HCT116 (cell line): ENCODE data around the gene COMMD6. TPM values are rescaled to one million over a fixed set of nuclear protein-coding genes. Genes with fewer than 3 reads are reported as not detected.

Source experiments
- ATAC-seq: fragments of 200-7000 bp; cut with Tn5 transposase; 2 replicates; pipeline ENCODE4 v1.9.1; 2020; ENCODE audit warnings: mild to moderate bottlenecking, moderate library complexity
- BruUV-seq: library from RNA; stranded (reverse); fragments of 400-500 nt; replicated peaks from 2 replicates; lab custom pipeline; 2021; lab: Mats Ljungman, UMichigan
- CTCF ChIA-PET: fragments of 300-600 bp; sonication (Branson Sonifier 250); formaldehyde crosslinking; loops from one replicate; lab custom pipeline; 2021; ENCODE audit warnings: antibody characterized with exemption; lab: Charles Lee
- POLR2A ChIA-PET: fragments of 300-600, 350-600 bp; sonication (Branson Sonifier 250); formaldehyde crosslinking; loops from one replicate; lab custom pipeline; 2021; ENCODE audit warnings: antibody characterized with exemption; lab: Charles Lee
- RAD21 ChIA-PET, 2 experiments: fragments of 300-600 bp; sonication (Branson Sonifier 250); formaldehyde crosslinking; loops; one replicate each; lab custom pipeline; 2023; ENCODE audit warnings: low total read pairs in 2 of 2; ENCODE audit not compliant: uncharacterized antibody in 2 of 2, unreplicated experiment in 2 of 2, low non-redundant PET in 1 of 2; lab: Charles Lee
- DNase-seq: peaks from one replicate; pipeline ENCODE4 v3.0.0-alpha.2; 2010; ENCODE audit warnings: low read depth, low spot score
- H2AFZ ChIP-seq: fragments of 200-600 bp; shearing (Covaris generic), sonication (generic); 2 replicates; pipeline ENCODE4 v1.6.1; 2017; ENCODE audit warnings: low read depth, mixed run types, mixed read lengths, antibody characterized with exemption, low read length; ENCODE audit not compliant: poor library complexity, severe bottlenecking
- H3K27ac ChIP-seq: 2 replicates; pipeline ENCODE4 v1.5.1; 2012; ENCODE audit warnings: low read depth, low read length
- H3K27me3 ChIP-seq: fragments of 200-600 bp; sonication (generic); 2 replicates; pipeline ENCODE4 v1.6.1; 2016; ENCODE audit warnings: mixed run types, low read length, mixed read lengths; ENCODE audit not compliant: insufficient read depth
- H3K36me3 ChIP-seq, 2 experiments: fragments of 200-500 bp in 1 of 2; fragments of 200-600 bp in 1 of 2; sonication (Bioruptor generic) in 1 of 2; sonication (generic) in 1 of 2; 2 replicates each; pipeline versions ENCODE4 v1.5.1 to v1.6.1; 2014 to 2016; ENCODE audit warnings: low read length in 2 of 2, inconsistent platforms in 1 of 2, mixed read lengths in 1 of 2, mixed run types in 1 of 2; ENCODE audit not compliant: insufficient read depth in 2 of 2, control insufficient read depth in 1 of 2
- H3K4me1 ChIP-seq, 2 experiments: fragments of 200-600 bp in 1 of 2; sonication (generic) in 1 of 2; 2 replicates each; pipeline versions ENCODE4 v1.5.1 to v1.6.1; 2012 to 2017; ENCODE audit warnings: low read length in 2 of 2, inconsistent platforms in 1 of 2, mild to moderate bottlenecking in 1 of 2, mixed read lengths in 1 of 2, mixed run types in 1 of 2, moderate library complexity in 1 of 2; ENCODE audit not compliant: insufficient read depth in 2 of 2, control insufficient read depth in 1 of 2
- H3K4me2 ChIP-seq: fragments of 200-600 bp; sonication (generic); 2 replicates; pipeline ENCODE4 v1.6.1; 2017; ENCODE audit warnings: mixed run types, low read length, mixed read lengths
- H3K4me3 ChIP-seq, 2 experiments: fragments of 200-600 bp in 1 of 2; sonication (generic) in 1 of 2; replicated peaks in 1 of 2; 2 replicates each; pipeline ENCODE4 v1.5.1; 2011 to 2016; ENCODE audit warnings: low read length in 2 of 2, control low read depth in 1 of 2, low read depth in 1 of 2, mild to moderate bottlenecking in 1 of 2, mixed read lengths in 1 of 2, mixed run types in 1 of 2
- H3K79me2 ChIP-seq: fragments of 200-600 bp; sonication (generic); 2 replicates; pipeline ENCODE4 v1.6.1; 2017; ENCODE audit warnings: mild to moderate bottlenecking, mixed run types, low read length, moderate library complexity, mixed read lengths; ENCODE audit not compliant: insufficient read depth
- H3K9ac ChIP-seq: fragments of 200-600 bp; sonication (generic); 2 replicates; pipeline ENCODE4 v1.6.1; 2016; ENCODE audit warnings: low read length, mixed read lengths
- H3K9me2 ChIP-seq: fragments of 200-600 bp; sonication (generic), shearing (Covaris generic); 2 replicates; pipeline ENCODE4 v1.6.1; 2017; ENCODE audit warnings: mixed run types, mild to moderate bottlenecking, moderate library complexity; ENCODE audit not compliant: insufficient read depth
- H3K9me3 ChIP-seq, 2 experiments: fragments of 200-500 bp in 1 of 2; fragments of 200-600 bp in 1 of 2; sonication (Bioruptor generic) in 1 of 2; sonication (generic) in 1 of 2; 2 replicates each; pipeline ENCODE4 v1.6.1; 2014 to 2017; ENCODE audit warnings: low read length in 2 of 2, mixed read lengths in 2 of 2, inconsistent platforms in 1 of 2, low read depth in 1 of 2, mild to moderate bottlenecking in 1 of 2, mixed run types in 1 of 2, moderate library complexity in 1 of 2; ENCODE audit not compliant: control insufficient read depth in 1 of 2, insufficient read depth in 1 of 2
- H4K20me1 ChIP-seq: fragments of 200-600 bp; sonication (generic), shearing (Covaris generic); 2 replicates; pipeline ENCODE4 v1.6.1; 2017; ENCODE audit warnings: mixed run types, mild to moderate bottlenecking, moderate library complexity; ENCODE audit not compliant: insufficient read depth
- ATF3 ChIP-seq: IDR thresholded peaks from 2 replicates; pipeline ENCODE4 v1.6.1; 2012
- CTCF ChIP-seq, 3 experiments: fragments of 200-600 bp in 1 of 3; sonication (generic) in 1 of 3; IDR thresholded peaks in 2 of 3; conservative IDR thresholded peaks in 1 of 3; 2 replicates each; pipeline ENCODE4 v1.5.1; 2012 to 2017; ENCODE audit warnings: low read depth in 2 of 3, low read length in 2 of 3, antibody characterized with exemption in 1 of 3, borderline replicate concordance in 1 of 3, control low read depth in 1 of 3, mild to moderate bottlenecking in 1 of 3, mixed read lengths in 1 of 3, mixed run types in 1 of 3, moderate library complexity in 1 of 3; ENCODE audit not compliant: insufficient read depth in 1 of 3
- EGR1 ChIP-seq: IDR thresholded peaks from 2 replicates; pipeline ENCODE4 v1.6.1; 2012; ENCODE audit warnings: low read depth
- EZH2 ChIP-seq: fragments of 200-600 bp; sonication (generic); IDR thresholded peaks from 2 replicates; pipeline ENCODE4 v1.6.1; 2017; ENCODE audit warnings: antibody characterized with exemption, mixed run types
- EZH2phosphoT487 ChIP-seq: fragments of 200-600 bp; IDR thresholded peaks from 2 replicates; pipeline ENCODE4 v1.6.1; 2018; ENCODE audit warnings: antibody characterized with exemption, borderline replicate concordance
- FOSL1 ChIP-seq: IDR thresholded peaks from 2 replicates; pipeline ENCODE4 v1.6.1; 2012; ENCODE audit warnings: low read depth
- MAX ChIP-seq: IDR thresholded peaks from 2 replicates; pipeline ENCODE4 v1.6.1; 2012
- POLR2A ChIP-seq: IDR thresholded peaks from 2 replicates; pipeline ENCODE4 v1.7.0; 2011; ENCODE audit warnings: borderline replicate concordance; ENCODE audit not compliant: insufficient read depth, insufficient read length; ENCODE audit errors: extremely low read depth
- POLR2AphosphoS5 ChIP-seq: IDR thresholded peaks from 2 replicates; pipeline ENCODE4 v1.6.1; 2011; ENCODE audit warnings: mild to moderate bottlenecking, low read depth, low read length, moderate library complexity
- REST ChIP-seq: IDR thresholded peaks from 2 replicates; pipeline ENCODE4 v1.6.1; 2012; ENCODE audit warnings: low read depth
- SIN3A ChIP-seq: IDR thresholded peaks from 2 replicates; pipeline ENCODE4 v1.6.1; 2012; ENCODE audit warnings: low read depth
- SRF ChIP-seq: IDR thresholded peaks from 2 replicates; pipeline ENCODE4 v1.6.1; 2012; ENCODE audit warnings: low read depth
- TCF7L2 ChIP-seq: IDR thresholded peaks from 2 replicates; pipeline ENCODE4 v1.7.0; 2011; ENCODE audit warnings: borderline replicate concordance, inconsistent platforms; ENCODE audit not compliant: insufficient read depth, insufficient read length; ENCODE audit errors: extremely low read depth
- YY1 ChIP-seq: IDR thresholded peaks from 2 replicates; pipeline ENCODE4 v1.6.1; 2011; ENCODE audit warnings: low read length, low read depth, moderate library complexity, mild to moderate bottlenecking; ENCODE audit not compliant: insufficient replicate concordance; ENCODE audit errors: extremely low read depth
- ZFX ChIP-seq: fragments of 450-650 bp; IDR thresholded peaks from 2 replicates; pipeline ENCODE4 v1.6.1; 2017
- intact Hi-C: fragments of 100-400 bp; cut with micrococcal nuclease; formaldehyde crosslinking; loops from 2 replicates; pipeline ENCODE4 v1.10.0; 2022
- total RNA-seq: library from RNA; stranded (reverse); gene quantifications from one replicate; pipeline ENCODE4 v1.2.1, GENCODE V29; 2021; ENCODE audit not compliant: unreplicated experiment

The COMMD6 gene
- total RNA-seq, 1 experiment from 2014 or later = 108 TPM

- no peak overlapping the region for H3K27ac ChIP-seq
- DNase-seq = no peak
- no peak overlapping the region for H3K4me3 ChIP-seq
- no peak for TF ChIP-seq MAX
- TF ChIP-seq POLR2AphosphoS5 = no peak
- TF ChIP-seq TCF7L2 = no peak
- no peak for TF ChIP-seq YY1
- no peak for TF ChIP-seq ZFX
- no peak for TF ChIP-seq CTCF (IDR thresholded peaks at IDR 0.05 in 2 of 3, conservative IDR thresholded peaks at IDR 0.05 in 1 of 3; ENCODE audit: borderline replicate concordance in 1 of 3, insufficient read depth in 1 of 3, low read depth in 2 of 3, low read length in 2 of 3)
- no peak for TF ChIP-seq ATF3
- TF ChIP-seq POLR2A = no peak
- TF ChIP-seq EZH2 = no peak
- no peak for TF ChIP-seq REST
- TF ChIP-seq SRF = no peak
- TF ChIP-seq EGR1 = no peak
- TF ChIP-seq EZH2phosphoT487 = no peak
- no peak for TF ChIP-seq SIN3A
- TF ChIP-seq FOSL1 = no peak
- no peaks in the 10 kb centered on the region for H3K4me1 ChIP-seq
- H4K20me1 ChIP-seq = no peaks in the 10 kb centered on the region
- no peaks in the 10 kb centered on the region for H3K27me3 ChIP-seq
- H3K9me2 ChIP-seq = no peaks in the 10 kb centered on the region
- ChIA-PET CTCF (no interaction called here), RAD21 (no interaction called here), POLR2A (no interaction called here)
- no peak overlapping the region for H3K9ac ChIP-seq
- H3K9me3 ChIP-seq = no peaks in the 10 kb centered on the region
- ATAC-seq = no peak
- H3K79me2 ChIP-seq = no peaks in the 10 kb centered on the region
- intact Hi-C loops = no loop called here
- no peaks in the 10 kb centered on the region for H3K36me3 ChIP-seq
- BruUV-seq = no TSS peak
- H3K4me2 ChIP-seq = no peak overlapping the region
- H2AFZ ChIP-seq = no peak overlapping the region
Measured at GRCh38 chr13:75513271-75513670, 24.4 kb downstream of the COMMD6 start.
